Stimulated activated CD4-positive, alpha-beta T cell treated with anti-CD3 and anti-CD28 coated beads, Interleukin-4, amount 100 ng/mL, for 48 hours (primary cell): Measurements from ENCODE around the gene BCAT1.
A peak's percentile ranks its signal among the peaks of the same experiment; 100 is the strongest.
"Not testable (repeated sequence)": the region's sequence is repeated elsewhere in the genome, so short reads cannot be mapped to it uniquely, and the experiment has no call there.

Experiments
- DNase-seq, 2 donors: peaks; one replicate each; pipeline ENCODE4 v3.0.0-alpha.2; 2020; ENCODE audit warnings: low read depth in 2 of 2

BCAT1 gene

GRCh38 chr12:24928533-24929306 lies 20.2 kb downstream of the BCAT1 start:
- DNase-seq = not testable (repeated sequence)

GRCh38 chr12:24928131-24928530 lies 20.8 kb downstream of the BCAT1 start:
- no peak for DNase-seq

- DNase-seq = not testable (repeated sequence)
Measured at GRCh38 chr12:24926080-24926479, 22.8 kb downstream of the BCAT1 start.

- no peak for DNase-seq
Measured at GRCh38 chr12:24922090-24922489, 26.8 kb downstream of the BCAT1 start.

- DNase-seq = no peak
Measured at GRCh38 chr12:24921251-24922038, 27.5 kb downstream of the BCAT1 start.

GRCh38 chr12:24920141-24920540 lies 28.8 kb downstream of the BCAT1 start:
- no peak for DNase-seq

GRCh38 chr12:24919346-24920001 lies 29.4 kb downstream of the BCAT1 start:
- peak in 1 of 2 donors; percentile 38 for DNase-seq

- DNase-seq = no peak
Measured at GRCh38 chr12:24918596-24918995, 30.3 kb downstream of the BCAT1 start.

GRCh38 chr12:24915501-24915900 lies 33.4 kb downstream of the BCAT1 start:
- DNase-seq = no peak

- DNase-seq = no peak
Measured at GRCh38 chr12:24913953-24914352, 34.9 kb downstream of the BCAT1 start.

GRCh38 chr12:24913130-24913529 lies 35.8 kb downstream of the BCAT1 start:
- DNase-seq = no peak

GRCh38 chr12:24911271-24911791 lies 37.6 kb downstream of the BCAT1 start:
- DNase-seq = no peak

GRCh38 chr12:24910192-24910591 lies 38.7 kb downstream of the BCAT1 start:
- DNase-seq = not testable (repeated sequence)

- DNase-seq = no peak
Measured at GRCh38 chr12:24909667-24910066, 39.2 kb downstream of the BCAT1 start.

- DNase-seq = no peak
Measured at GRCh38 chr12:24907464-24907863, 41.4 kb downstream of the BCAT1 start.

GRCh38 chr12:24906141-24906540 lies 42.8 kb downstream of the BCAT1 start:
- no peak for DNase-seq

GRCh38 chr12:24905431-24905830 lies 43.5 kb downstream of the BCAT1 start:
- DNase-seq = no peak

- DNase-seq = no peak
Measured at GRCh38 chr12:24904871-24905270, 44.0 kb downstream of the BCAT1 start.

- DNase-seq = no peak
Measured at GRCh38 chr12:24903329-24904088, 45.4 kb downstream of the BCAT1 start.

- DNase-seq = peak; percentile 10 to 19
Measured at GRCh38 chr12:24902511-24903328, 46.2 kb downstream of the BCAT1 start.
